Hepatocyte (in vitro differentiated cells): Measurements from ENCODE around the gene STAMBP.

Source experiments
- CTCF ChIP-seq: fragments of 200-600 bp; sonication (generic); IDR thresholded peaks from 2 replicates; pipeline ENCODE4 v1.5.1; 2016; ENCODE audit warnings: antibody characterized with exemption, mild to moderate bottlenecking; ENCODE audit not compliant: poor library complexity
- EZH2 ChIP-seq: fragments of 200-600 bp; sonication (generic); IDR thresholded peaks from 2 replicates; pipeline ENCODE4 v1.6.1; 2016; ENCODE audit warnings: antibody characterized with exemption, mild to moderate bottlenecking, borderline replicate concordance

- TF ChIP-seq CTCF (no peak), EZH2 (no peak)
These were observed 15.3 kb downstream of the STAMBP start for GRCh38 chr2:73844087-73844486.
